G401 (cell line): ENCODE measurements around the gene M1AP. TPM values are rescaled to one million over a fixed set of nuclear protein-coding genes. Genes with fewer than 3 reads are reported as not detected.

Source experiments
- DNase-seq: peaks from one replicate; pipeline ENCODE4 v3.0.0-alpha.2; 2015; ENCODE audit warnings: low spot score
- in situ Hi-C: cut with HindIII; loops from 2 replicates; pipeline ENCODE4 v1.10.0; 2016; ENCODE audit warnings: low sequenced_read_pairs, mixed read lengths
- total RNA-seq: library from RNA; depleted of rRNA; stranded (reverse); fragments of >200 nt; shearing (Covaris generic); gene quantifications from 2 replicates; pipeline ENCODE4 v1.2.3, GENCODE V29; 2014; rRNA removed

The M1AP gene
- total RNA-seq, 1 experiment from 2014 or later = not detected

DNA sequence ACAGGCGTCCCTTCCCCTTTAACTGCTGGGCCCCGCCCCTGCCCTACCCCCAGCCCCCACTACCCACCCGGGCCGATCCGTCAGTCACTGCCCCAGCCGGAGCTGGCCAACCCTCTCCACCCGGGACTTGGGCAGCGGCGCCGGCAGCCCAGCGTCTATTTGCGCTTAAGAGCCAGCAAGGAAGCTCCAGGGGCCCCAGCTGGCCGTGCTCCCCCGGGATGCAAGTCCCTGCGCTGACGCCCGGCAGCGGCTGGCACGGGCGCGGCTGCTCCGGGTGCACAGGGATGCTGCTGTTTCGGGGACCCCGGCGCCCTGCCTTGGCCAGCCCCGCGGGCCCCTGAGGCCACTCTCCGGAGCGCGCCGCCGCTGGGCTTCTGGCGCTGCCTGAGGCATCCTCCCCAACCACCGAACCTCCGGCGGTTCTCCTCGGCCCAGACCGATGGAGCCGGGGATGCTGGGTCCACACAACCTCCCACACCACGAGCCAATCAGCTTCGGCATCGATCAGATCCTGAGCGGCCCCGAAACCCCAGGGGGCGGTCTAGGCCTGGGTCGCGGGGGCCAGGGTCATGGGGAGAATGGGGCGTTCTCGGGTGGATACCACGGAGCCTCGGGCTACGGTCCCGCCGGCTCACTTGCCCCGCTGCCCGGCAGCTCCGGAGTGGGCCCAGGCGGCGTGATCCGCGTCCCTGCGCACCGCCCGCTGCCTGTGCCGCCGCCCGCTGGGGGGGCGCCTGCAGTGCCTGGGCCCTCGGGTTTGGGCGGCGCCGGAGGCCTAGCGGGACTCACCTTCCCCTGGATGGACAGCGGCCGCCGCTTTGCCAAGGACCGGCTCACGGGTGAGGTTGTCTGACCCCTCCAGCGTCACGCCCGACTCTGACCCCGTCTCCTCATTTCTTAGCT, 133.5 kb downstream of the M1AP start, which contains the start of gene TLX2:
Gene TLX2 (plus strand): TSS at position 83 of the 903 bp plus-strand sequence. CDS start 357 bp downstream, at position 440.
- no peak for DNase-seq
- in situ Hi-C loops = no loop called here

DNA sequence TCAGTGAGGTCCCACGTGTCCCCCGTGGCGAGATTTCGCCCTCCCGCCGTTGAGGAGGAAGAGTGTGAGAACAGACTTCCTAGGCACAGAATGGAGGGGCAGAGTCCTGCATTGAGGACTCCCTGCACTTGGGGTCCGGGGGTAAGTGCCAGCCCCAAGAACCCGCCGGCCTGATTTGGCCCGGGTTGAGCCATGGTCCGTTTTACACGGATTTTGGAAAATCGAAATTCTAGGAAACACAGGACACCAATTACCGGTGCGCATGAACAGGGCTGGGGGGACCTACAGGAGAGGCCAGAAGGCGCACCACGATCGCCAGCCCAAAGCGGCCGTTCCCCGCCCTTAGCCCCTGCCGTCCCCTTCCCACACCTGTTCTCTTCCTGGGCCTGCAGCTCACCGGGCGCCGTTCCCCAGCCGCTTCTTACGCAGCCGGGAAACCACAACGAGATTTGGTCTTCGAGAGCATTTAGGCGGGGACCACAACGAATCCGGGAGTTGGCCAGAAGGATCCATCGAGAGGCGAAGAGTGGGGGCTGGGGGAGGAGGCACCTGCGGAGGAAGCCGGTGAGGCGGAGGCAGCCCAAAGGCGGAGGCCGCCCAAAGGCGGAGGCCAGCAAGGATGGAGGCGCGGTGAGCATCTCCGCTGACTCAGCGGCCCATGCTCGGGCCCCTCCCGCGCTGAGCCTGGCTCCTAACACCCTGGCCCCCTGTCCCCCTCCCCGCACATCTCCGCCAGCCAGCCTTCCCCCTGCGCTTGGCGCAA, 134.3 kb downstream of the M1AP start:
- DNase-seq = no peak
- in situ Hi-C loops = no loop called here

DNA sequence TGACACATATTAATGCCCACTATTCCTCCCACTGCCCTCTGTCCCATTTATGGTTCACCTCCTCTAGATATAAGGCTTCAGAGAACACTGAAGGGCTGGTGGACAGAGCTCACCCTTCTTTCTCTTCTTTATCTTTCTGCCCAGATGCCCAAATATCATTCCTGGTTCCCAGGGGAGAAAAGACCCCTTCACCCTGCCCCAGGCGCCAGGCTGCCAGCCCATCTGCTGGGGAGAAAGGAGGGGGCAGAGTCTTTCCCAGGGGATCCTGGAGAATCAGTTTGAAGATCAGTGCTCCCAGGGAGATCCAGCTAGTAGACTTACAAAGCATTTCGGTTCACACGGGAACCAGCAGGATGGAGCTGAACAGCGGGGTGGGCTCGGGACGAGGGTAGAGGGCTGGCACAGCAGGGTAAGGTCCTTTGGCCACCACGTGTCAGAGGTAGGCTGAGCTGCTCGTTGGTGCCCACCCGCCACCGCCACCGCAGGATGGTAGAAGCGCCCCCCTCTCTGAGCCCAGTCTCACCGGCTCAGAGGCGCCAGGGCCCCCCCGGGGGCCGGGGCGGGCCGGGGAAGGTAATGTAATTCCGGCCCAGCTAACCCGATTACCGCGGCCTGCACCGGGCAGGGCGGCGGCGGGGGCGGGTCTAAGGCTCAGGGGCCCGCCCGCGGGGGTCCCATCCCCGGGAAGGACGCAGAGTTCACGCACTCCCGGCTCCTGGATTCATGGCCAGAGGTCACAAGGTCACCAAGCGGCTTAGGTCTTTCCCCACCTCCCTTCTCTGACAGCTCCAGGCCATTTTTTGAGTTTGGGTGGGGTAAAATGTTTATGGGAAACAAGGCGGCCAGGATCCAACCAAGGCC, 135.2 kb downstream of the M1AP start:
- no peak for DNase-seq
- in situ Hi-C loops = no loop called here

DNA sequence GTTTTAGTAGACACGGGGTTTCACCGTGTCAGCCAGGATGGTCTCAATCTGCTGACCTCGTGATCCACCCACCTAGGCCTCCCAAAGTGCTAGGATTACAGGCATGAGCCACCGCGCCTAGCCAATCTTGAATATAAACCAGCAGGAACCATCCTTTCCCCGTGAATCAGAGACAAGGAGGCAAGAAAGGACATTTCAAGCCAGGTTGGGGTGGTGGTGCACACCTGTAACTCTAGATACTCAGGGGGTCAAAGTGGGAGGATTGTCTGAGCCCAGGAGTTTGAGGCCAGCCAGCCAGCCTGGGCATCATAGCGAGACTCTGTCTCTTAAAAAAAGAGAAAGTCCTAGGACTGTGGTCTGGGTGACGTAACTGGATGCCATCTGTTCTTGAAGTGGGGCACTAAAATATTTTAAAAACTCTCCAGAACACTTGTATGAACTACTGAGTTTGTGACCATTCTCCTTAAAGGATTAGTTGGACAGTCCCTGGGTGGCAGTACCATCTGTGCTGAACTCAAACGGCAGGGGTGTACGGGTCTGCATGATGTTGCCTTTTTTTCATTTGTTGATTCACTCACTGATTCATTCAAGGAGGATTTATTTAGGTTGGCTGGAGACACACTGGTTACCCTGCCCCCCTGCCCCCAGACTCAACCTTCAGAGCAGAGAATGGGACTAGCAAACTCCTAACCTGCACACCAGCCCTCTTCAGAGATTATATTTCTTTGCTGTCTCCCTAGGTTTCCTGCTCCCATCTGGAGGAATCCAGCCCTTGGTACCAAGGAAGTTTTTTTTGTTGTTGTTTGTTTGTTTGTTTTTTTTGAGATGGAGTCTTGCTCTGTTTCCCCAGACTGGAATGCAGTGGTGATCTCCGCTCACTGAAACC, 136.8 kb downstream of the M1AP start:
- no peak for DNase-seq
- in situ Hi-C loops = no loop called here

DNA sequence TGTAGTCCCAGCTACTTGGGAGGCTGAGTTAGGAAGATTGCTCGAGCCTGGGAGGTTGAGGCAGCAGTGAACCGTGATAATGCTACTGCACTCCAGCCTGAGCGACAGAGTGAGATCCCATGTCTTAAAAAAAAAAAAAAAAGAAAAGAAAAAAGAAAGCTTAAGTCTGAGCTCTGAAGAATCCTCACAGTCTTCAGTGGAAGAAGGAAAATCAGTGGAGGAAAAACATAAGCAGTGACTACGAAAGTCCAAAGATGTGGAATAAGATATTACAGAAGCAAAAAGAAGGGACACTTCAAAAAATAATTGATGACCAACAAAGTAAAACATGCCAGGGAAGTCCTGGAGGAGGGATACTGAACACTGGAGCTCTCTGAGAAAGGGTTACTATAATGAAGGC, 137.9 kb downstream of the M1AP start:
- in situ Hi-C loops = no loop called here
- no peak for DNase-seq

DNA sequence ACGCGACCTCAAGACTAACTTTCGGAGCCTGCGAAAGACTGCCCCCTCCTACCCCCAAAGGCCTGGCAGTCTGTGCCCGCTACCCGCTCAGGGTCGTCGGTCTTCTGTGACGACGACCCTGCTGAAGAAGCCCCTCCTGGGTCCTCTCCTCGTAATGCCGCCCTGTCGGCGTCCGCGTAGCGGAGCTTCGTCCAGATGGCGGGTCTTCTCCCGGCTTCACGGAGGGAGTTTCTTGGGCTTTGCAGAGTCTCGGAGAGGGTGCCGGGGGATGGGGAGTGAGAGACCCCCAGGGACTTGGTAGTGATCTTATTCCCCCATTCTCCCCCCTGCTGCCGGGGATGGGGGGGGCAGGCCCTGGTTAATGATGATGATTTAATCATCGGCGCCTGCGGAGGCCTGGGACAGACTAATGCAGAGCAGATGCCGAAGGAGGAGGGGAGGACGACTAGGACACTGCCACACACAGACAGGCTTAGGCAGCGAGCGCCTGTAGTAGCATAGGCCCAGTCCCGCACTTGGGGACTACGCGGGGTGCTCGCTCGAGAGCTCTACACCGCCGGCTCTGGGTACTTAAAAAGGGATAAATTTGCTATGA, 140.1 kb downstream of the M1AP start:
- peak; percentile 59 for DNase-seq

More for the DNA sequence above, 140.1 kb downstream of the M1AP start:
- in situ Hi-C loops = no loop called here

Other genes starting within 250 kb of the M1AP start
- gene C2orf81, start 226.7 kb downstream of the M1AP start, total RNA-seq = 0.95 and 2.8 TPM in 2 replicates
- gene WDR54, start 226.6 kb downstream of the M1AP start, total RNA-seq = 88.5 and 104 TPM in 2 replicates
- gene RTKN, start 206.4 kb downstream of the M1AP start, total RNA-seq = 46.5 and 56.2 TPM in 2 replicates
- 7.8 and 15.7 TPM in 2 replicates for gene INO80B, start 193.2 kb downstream of the M1AP start, total RNA-seq
- gene WBP1, start 189.9 kb downstream of the M1AP start, total RNA-seq = 59.6 and 72.2 TPM in 2 replicates
- 77.5 and 88.6 TPM in 2 replicates for gene MOGS, start 182.9 kb downstream of the M1AP start, total RNA-seq
- 33.2 and 58.9 TPM in 2 replicates for gene MRPL53, start 175.7 kb downstream of the M1AP start, total RNA-seq
- 15.7 and 19.0 TPM in 2 replicates for gene CCDC142, start 165.3 kb downstream of the M1AP start, total RNA-seq
- 21.7 and 34.6 TPM in 2 replicates for gene TTC31, start 165.2 kb downstream of the M1AP start, total RNA-seq
- gene LBX2, start 148.7 kb downstream of the M1AP start, total RNA-seq = not detected in 2 replicates
- 38.2 and 39.9 TPM in 2 replicates for gene PCGF1, start 140.6 kb downstream of the M1AP start, total RNA-seq
- gene TLX2, start 133.9 kb downstream of the M1AP start, total RNA-seq = not detected in 2 replicates
- 0.81 TPM in 1 of 2 replicates, not detected in the other for gene DQX1, start 122.1 kb downstream of the M1AP start, total RNA-seq
- 120 and 137 TPM in 2 replicates for gene AUP1, start 118.6 kb downstream of the M1AP start, total RNA-seq
- gene HTRA2, start 118.4 kb downstream of the M1AP start, total RNA-seq = 62.1 and 62.8 TPM in 2 replicates
- 11.4 and 14.4 TPM in 2 replicates for gene LOXL3, start 94.4 kb downstream of the M1AP start, total RNA-seq
- gene DOK1, start 93.6 kb downstream of the M1AP start, total RNA-seq = 28.7 and 41.5 TPM in 2 replicates
- gene SEMA4F, start 5.9 kb upstream of the M1AP start, total RNA-seq = 8.9 and 13.9 TPM in 2 replicates
- 11.3 and 17.1 TPM in 2 replicates for gene HK2, start 185.8 kb upstream of the M1AP start, total RNA-seq